ENCODE measurements around the gene TEX29.

Gene TEX29

DNA sequence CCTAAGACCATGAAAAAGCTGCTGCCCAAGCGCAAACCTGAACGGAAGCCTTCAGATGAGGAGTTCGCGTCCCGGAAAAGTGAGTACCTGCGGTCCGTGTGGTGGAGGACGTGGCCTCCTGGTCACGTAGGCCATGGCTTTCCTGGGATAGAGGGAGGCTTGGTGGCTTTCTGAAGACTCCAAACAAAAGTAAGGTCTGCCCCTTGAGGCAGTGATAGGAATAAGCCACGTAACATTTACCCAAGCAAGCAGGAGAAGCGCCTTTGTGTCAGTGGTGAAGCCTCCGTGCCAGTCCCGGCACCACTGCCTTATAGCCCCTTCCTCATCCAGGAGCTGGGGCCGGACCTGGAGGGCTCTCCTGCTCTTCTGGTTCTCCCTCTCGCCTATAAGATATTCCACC, 34.3 kb upstream of the TEX29 start:
- no peak overlapping the region for H3K4me2 ChIP-seq (ENCODE audit: low read depth, low read length, poor library complexity, severe bottlenecking)
- no peak overlapping the region for H3K4me3 ChIP-seq (ENCODE audit: insufficient read depth, low read length, poor library complexity, severe bottlenecking)
- no peak for TF ChIP-seq EZH2phosphoT487 (conservative IDR thresholded peaks at IDR 0.05; ENCODE audit: low read length)
- TF ChIP-seq, protein P1, sequence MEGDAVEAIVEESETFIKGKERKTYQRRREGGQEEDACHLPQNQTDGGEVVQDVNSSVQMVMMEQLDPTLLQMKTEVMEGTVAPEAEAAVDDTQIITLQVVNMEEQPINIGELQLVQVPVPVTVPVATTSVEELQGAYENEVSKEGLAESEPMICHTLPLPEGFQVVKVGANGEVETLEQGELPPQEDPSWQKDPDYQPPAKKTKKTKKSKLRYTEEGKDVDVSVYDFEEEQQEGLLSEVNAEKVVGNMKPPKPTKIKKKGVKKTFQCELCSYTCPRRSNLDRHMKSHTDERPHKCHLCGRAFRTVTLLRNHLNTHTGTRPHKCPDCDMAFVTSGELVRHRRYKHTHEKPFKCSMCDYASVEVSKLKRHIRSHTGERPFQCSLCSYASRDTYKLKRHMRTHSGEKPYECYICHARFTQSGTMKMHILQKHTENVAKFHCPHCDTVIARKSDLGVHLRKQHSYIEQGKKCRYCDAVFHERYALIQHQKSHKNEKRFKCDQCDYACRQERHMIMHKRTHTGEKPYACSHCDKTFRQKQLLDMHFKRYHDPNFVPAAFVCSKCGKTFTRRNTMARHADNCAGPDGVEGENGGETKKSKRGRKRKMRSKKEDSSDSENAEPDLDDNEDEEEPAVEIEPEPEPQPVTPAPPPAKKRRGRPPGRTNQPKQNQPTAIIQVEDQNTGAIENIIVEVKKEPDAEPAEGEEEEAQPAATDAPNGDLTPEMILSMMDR (IDR thresholded peaks at IDR 0.05; ENCODE audit: insufficient read depth, low read length, poor library complexity, severe bottlenecking) = no peak
- no peaks in the 10 kb centered on the region for H3K9me2 ChIP-seq (replicated peaks; ENCODE audit: insufficient read depth, low read length)
- H3K79me2 ChIP-seq (ENCODE audit: insufficient read depth, low read length) = no peaks in the 10 kb centered on the region
- H3K27me3 ChIP-seq (ENCODE audit: low read length) = no peaks in the 10 kb centered on the region
- no peaks in the 10 kb centered on the region for H3K9me3 ChIP-seq (ENCODE audit: insufficient read depth, low read length)
- no peak overlapping the region for H3K9ac ChIP-seq (ENCODE audit: low read length)
- H4K20me1 ChIP-seq (ENCODE audit: low read depth, low read length) = no peaks in the 10 kb centered on the region
- peaks cover 6% of the 10 kb centered on the region; the same call in 1 of the 2 replicates for H3K36me3 ChIP-seq (ENCODE audit: low read length)
- H3K27ac ChIP-seq (ENCODE audit: low read depth, low read length) = no peak overlapping the region
- no peak overlapping the region for H2AFZ ChIP-seq (ENCODE audit: low read depth, low read length, severe bottlenecking)
- no peaks in the 10 kb centered on the region for H3F3A ChIP-seq (ENCODE audit: insufficient read depth)

DNA sequence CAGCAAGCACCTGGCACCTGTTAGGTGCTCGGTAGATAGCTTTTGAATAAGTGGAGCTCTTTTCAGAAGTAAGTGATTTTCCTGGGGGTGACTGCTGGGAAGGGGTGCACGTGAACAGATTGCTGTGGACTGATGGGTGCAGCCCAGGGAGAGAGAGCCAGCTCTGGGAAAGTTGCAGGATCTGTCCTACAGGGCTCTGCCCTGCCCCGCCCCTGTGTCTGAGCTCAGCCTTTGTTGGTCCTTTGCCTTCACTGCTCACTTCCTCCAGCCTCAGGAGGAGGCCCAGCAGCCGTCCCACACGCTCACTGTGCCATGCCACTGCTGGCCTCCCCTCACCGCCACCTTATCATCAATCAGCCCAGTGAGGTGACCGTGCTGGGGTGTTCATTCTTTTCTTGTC, 33.7 kb upstream of the TEX29 start:
- H3K27me3 ChIP-seq (ENCODE audit: low read length) = no peaks in the 10 kb centered on the region
- no peak overlapping the region for H3K27ac ChIP-seq (ENCODE audit: low read depth, low read length)
- no peak overlapping the region for H3K4me2 ChIP-seq (ENCODE audit: low read depth, low read length, poor library complexity, severe bottlenecking)
- H2AFZ ChIP-seq (ENCODE audit: low read depth, low read length, severe bottlenecking) = no peak overlapping the region
- no peaks in the 10 kb centered on the region for H4K20me1 ChIP-seq (ENCODE audit: low read depth, low read length)
- H3K36me3 ChIP-seq (ENCODE audit: low read length) = peaks cover 6% of the 10 kb centered on the region; the same call in 1 of the 2 replicates
- no peaks in the 10 kb centered on the region for H3F3A ChIP-seq (ENCODE audit: insufficient read depth)
- H3K9me3 ChIP-seq (ENCODE audit: insufficient read depth, low read length) = no peaks in the 10 kb centered on the region
- no peak overlapping the region for H3K4me3 ChIP-seq (ENCODE audit: insufficient read depth, low read length, poor library complexity, severe bottlenecking)
- no peaks in the 10 kb centered on the region for H3K9me2 ChIP-seq (replicated peaks; ENCODE audit: insufficient read depth, low read length)
- no peak overlapping the region for H3K9ac ChIP-seq (ENCODE audit: low read length)
- no peaks in the 10 kb centered on the region for H3K79me2 ChIP-seq (ENCODE audit: insufficient read depth, low read length)
- no peak for TF ChIP-seq EZH2phosphoT487 (conservative IDR thresholded peaks at IDR 0.05; ENCODE audit: low read length)
- TF ChIP-seq, protein P1 (IDR thresholded peaks at IDR 0.05; ENCODE audit: insufficient read depth, low read length, poor library complexity, severe bottlenecking) = no peak

DNA sequence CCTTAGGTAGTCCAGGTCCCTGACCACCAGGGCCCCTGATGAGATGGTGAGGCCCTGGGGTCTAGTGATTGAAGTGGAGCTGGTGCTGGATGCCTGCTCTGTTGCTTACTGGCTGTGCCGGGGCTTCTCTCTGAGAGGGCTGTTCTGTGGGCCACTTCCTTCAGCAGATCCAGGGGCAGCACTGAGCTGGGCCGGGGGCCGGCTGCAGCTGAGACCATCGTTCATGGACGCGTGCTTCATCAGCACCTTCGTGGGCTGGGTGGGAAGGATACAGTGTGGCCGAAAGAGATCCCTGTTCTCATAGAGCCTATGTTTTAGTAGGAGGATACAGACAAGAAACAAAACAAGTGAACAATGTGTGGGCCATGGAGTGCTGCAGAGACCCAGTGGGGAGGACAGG, 33.2 kb upstream of the TEX29 start:
- Histone ChIP-seq H3F3A (ENCODE audit: insufficient read depth) (no peaks in the 10 kb centered on the region), H3K36me3 (ENCODE audit: low read length) (peaks cover 6% of the 10 kb centered on the region; the same call in 1 of the 2 replicates), H4K20me1 (ENCODE audit: low read depth, low read length) (no peaks in the 10 kb centered on the region), H3K79me2 (ENCODE audit: insufficient read depth, low read length) (no peaks in the 10 kb centered on the region), H3K9ac (ENCODE audit: low read length) (no peak overlapping the region), H3K9me2 (replicated peaks; ENCODE audit: insufficient read depth, low read length) (no peaks in the 10 kb centered on the region), H3K27me3 (ENCODE audit: low read length) (no peaks in the 10 kb centered on the region), H2AFZ (ENCODE audit: low read depth, low read length, severe bottlenecking) (no peak overlapping the region), H3K4me2 (ENCODE audit: low read depth, low read length, poor library complexity, severe bottlenecking) (no peak overlapping the region), H3K4me3 (ENCODE audit: insufficient read depth, low read length, poor library complexity, severe bottlenecking) (no peak overlapping the region), H3K27ac (ENCODE audit: low read depth, low read length) (no peak overlapping the region), H3K9me3 (ENCODE audit: insufficient read depth, low read length) (no peaks in the 10 kb centered on the region)
- TF ChIP-seq, protein P1 (IDR thresholded peaks at IDR 0.05; ENCODE audit: insufficient read depth, low read length, poor library complexity, severe bottlenecking) = no peak
- no peak for TF ChIP-seq EZH2phosphoT487 (conservative IDR thresholded peaks at IDR 0.05; ENCODE audit: low read length)

All from SU-DHL-6 (cell line).